ENCODE results near the gene MAU2.

Gene MAU2

DNA sequence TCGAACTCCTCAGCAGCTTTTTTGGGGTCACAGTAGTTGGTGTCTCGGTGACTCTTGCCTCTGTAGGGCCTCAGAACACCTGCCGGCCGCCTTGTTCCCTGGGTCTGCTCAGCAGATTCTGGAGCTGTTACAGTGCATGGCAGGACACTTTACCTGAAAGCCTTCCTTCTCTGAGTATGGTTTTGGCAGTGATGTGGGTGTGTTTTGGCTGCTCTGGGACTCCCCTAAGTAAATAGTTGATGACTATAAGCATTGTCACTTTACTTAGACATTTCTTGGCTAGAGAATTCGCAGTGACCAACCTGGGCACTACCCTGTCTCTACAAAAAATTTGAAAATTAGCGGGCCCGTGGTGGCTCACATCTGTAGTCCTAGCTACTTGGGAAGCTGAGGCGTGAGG is 7.0 kb downstream of the MAU2 start:
- TF ChIP-seq GATA2 (IDR thresholded peaks at IDR 0.05; ENCODE audit: low read depth, low read length) = no peak
- TF ChIP-seq GATA3 (IDR thresholded peaks at IDR 0.05; ENCODE audit: low read depth, low read length) = no peak

DNA sequence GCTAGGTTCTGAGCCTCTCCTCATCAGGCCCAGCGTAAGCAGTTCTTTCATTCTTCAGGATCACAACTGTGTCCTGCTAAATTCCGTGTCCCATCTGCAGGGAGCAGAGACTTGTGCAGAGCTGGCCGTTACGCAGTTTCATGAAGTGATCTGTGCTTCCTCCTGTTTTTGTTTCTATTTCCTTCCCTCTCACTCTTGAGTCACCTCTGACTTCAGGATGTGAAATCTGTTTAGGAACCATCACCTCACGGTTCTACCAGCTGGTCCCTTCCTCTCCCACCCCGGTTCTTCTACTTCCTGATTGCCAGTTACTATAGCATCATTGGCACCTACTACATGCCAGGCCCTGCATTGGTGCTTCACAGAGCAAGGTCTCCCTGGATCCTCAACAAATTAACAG is 8.5 kb downstream of the MAU2 start:
- no peak for TF ChIP-seq GATA2 (IDR thresholded peaks at IDR 0.05; ENCODE audit: low read depth, low read length)
- no peak for TF ChIP-seq GATA3 (IDR thresholded peaks at IDR 0.05; ENCODE audit: low read depth, low read length)

DNA sequence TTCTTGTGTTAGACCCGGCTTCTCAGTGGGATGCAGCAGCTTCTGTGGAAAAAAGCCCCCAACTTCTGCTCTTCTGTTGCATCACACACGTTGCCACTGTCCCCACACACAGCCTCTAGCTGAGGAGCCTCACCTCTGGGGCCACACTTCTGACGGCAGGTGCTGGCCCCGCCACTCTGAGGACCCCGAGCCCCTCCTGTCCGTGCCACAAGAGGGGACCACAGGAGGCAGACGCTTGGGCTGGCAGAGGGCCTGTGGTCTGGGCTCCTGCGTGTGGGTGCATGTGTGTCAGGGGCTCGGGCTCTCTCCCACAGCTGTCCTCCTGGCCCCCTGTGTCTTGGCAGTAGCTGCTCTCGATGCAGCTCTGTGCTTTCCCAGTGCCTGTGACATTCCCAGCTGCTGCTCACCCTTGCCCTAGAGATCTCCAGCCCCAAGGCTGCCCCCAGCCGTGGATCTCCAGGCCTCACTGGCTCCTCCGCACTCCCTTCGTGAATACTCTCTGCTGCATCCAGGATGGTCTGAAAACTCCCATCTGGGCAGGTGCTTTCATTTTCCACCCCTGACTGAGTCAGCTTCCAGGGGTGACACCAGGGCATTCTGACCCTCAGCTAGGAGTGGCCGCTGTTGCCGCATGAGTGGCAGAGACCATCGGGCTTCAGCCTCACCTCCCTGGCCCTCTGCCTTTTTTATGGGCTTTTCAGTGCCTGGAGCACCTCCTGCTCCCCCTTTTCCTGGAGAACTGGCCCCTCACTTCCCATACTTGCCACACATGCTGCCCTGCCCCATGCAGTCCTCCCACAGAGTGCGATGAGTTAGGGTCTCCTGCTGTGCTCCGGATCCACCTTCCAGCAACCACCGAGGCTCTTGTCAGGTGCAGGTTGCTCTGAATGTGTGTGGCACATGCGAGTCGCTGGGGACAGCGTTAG is 13.7 kb downstream of the MAU2 start:
- no peak for TF ChIP-seq GATA3 (IDR thresholded peaks at IDR 0.05; ENCODE audit: low read depth, low read length)
- TF ChIP-seq GATA2 (IDR thresholded peaks at IDR 0.05; ENCODE audit: low read depth, low read length) = no peak

DNA sequence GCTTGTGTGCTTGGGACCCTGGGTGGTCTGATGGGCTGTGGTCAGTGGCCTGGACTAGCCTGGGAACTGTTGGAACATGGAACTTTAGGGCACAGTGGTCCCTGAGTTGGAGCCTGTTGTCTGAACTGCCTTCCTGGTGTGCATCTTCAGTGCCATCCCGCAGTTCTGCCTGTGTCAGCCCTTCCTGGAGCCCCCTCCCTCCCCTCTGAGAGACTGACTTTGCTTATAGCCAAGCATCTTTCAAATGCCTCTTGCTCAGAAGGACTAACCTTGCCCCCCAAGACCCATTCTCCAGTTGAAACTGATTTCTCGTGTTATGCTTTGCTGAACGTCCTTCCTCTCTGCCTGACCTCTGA is 14.3 kb downstream of the MAU2 start:
- TF ChIP-seq GATA3 (IDR thresholded peaks at IDR 0.05; ENCODE audit: low read depth, low read length) (no peak), GATA2 (IDR thresholded peaks at IDR 0.05; ENCODE audit: low read depth, low read length) (no peak)

DNA sequence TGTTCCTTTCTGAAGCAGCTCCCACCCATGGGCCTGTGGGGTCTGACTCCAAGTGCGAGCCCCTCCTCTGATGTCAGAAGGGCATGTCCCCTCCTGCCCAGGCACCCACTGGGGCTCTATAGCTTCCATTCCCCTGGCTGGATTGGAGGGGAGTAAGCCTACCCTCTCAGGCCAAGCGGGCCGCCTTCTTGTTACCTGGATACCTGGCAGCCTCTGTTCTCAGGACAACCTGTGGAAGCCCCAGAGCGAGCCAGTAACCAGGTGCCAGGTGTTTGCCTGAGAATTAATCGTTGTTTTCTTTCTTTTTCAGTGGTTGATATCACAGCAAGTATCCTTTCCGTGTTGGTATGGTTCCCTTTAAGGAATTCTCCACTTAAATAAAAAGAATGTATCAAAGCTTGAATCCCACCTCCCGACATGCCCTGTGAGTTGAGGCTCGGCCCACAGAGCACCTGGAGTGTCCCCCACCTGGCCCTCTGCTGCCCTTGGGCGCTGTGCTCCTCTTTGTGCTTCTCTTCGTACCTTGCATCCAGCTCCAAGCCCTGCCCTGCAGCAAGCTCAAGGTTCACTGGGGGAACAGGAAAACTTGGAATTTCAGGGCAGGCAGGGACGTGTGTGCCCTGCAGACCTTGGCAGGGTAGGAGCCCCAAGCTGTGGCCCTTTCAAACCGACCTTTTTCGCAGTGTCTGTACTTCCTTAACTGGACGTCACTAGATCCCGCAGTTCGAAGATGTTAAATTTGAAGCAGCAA is 15.0 kb downstream of the MAU2 start:
- TF ChIP-seq GATA2 (IDR thresholded peaks at IDR 0.05; ENCODE audit: low read depth, low read length) = no peak
- TF ChIP-seq GATA3 (IDR thresholded peaks at IDR 0.05; ENCODE audit: low read depth, low read length) = no peak

DNA sequence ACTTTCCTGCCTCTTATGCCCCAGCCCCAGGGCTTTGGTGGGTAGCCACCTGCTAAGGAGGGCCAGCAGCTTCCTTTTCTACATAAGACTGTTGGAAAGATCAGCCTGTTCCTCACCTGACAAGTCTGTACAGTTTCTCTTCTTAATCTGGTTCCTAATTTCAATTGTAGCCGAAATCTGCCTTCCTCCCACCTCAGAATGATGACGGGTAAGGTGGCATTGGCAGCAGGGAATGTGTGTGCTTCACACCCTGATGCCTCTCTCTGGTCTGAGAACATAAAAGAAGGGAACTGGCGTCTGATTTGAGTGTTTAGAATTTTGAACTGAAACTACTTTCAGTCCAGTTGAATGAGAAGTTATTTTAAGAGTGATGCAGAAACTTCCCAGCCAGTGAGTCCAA is 16.0 kb downstream of the MAU2 start:
- TF ChIP-seq GATA3 (IDR thresholded peaks at IDR 0.05; ENCODE audit: low read depth, low read length) (no peak), GATA2 (IDR thresholded peaks at IDR 0.05; ENCODE audit: low read depth, low read length) (no peak)

DNA sequence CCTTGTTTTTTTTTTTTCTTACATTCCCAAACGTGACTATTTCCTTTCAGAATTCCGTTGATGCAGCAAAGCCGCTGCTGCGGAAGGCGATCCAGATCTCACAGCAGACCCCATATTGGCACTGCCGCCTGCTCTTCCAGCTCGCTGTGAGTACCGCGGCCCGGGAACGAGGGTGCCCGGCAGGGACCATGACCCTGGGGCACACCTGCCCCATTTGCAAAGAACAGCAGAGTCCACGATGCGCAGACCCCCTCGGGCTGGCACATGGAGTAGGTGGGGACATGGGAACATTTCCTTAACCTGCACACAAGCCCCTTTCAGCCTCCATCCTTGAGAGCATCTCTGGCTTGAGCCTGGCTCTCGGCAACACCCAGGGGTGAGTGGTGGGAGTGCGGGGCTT is 16.5 kb downstream of the MAU2 start:
- TF ChIP-seq GATA2 (IDR thresholded peaks at IDR 0.05; ENCODE audit: low read depth, low read length) = no peak
- TF ChIP-seq GATA3 (IDR thresholded peaks at IDR 0.05; ENCODE audit: low read depth, low read length) = no peak

DNA sequence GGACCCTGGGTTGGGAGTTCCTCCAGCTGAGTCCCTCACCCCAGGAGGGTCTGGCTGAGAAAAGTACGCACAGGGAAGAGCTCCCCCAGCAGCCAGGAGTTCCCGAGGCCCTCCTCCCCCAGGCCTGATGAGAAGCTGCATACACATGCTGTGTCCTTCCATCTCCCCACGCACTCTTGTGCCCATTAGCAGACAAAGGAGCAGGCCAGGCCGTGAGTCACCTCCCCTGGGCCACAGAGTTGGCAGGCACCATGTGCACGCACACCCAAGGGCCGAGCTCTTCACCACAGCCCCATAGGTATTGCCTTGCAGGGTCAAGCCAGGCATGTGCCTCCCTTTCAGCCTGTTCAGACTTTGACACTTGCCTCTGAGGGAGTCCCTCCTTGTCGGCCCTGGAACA is 17.5 kb downstream of the MAU2 start:
- TF ChIP-seq GATA3 (IDR thresholded peaks at IDR 0.05; ENCODE audit: low read depth, low read length) (no peak), GATA2 (IDR thresholded peaks at IDR 0.05; ENCODE audit: low read depth, low read length) (no peak)

DNA sequence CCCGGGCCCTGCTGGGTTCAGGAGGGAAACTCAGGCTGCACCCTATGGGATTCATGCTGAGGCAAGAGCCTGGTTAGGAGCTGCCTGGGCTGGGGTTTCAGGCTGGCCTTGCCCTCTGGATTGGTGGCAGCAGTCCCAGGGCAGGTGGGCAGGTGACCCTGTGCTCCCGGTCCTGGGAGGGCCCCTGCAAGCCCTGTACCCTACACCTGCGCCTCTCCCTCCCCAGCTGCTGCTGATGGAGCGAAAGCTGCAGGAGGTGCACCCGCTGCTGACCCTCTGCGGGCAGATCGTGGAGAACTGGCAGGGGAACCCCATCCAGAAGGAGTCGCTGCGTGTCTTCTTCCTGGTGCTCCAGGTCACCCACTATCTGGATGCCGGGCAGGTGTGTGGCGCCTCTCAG is 20.4 kb downstream of the MAU2 start:
- no peak for TF ChIP-seq GATA3 (IDR thresholded peaks at IDR 0.05; ENCODE audit: low read depth, low read length)
- no peak for TF ChIP-seq GATA2 (IDR thresholded peaks at IDR 0.05; ENCODE audit: low read depth, low read length)

DNA sequence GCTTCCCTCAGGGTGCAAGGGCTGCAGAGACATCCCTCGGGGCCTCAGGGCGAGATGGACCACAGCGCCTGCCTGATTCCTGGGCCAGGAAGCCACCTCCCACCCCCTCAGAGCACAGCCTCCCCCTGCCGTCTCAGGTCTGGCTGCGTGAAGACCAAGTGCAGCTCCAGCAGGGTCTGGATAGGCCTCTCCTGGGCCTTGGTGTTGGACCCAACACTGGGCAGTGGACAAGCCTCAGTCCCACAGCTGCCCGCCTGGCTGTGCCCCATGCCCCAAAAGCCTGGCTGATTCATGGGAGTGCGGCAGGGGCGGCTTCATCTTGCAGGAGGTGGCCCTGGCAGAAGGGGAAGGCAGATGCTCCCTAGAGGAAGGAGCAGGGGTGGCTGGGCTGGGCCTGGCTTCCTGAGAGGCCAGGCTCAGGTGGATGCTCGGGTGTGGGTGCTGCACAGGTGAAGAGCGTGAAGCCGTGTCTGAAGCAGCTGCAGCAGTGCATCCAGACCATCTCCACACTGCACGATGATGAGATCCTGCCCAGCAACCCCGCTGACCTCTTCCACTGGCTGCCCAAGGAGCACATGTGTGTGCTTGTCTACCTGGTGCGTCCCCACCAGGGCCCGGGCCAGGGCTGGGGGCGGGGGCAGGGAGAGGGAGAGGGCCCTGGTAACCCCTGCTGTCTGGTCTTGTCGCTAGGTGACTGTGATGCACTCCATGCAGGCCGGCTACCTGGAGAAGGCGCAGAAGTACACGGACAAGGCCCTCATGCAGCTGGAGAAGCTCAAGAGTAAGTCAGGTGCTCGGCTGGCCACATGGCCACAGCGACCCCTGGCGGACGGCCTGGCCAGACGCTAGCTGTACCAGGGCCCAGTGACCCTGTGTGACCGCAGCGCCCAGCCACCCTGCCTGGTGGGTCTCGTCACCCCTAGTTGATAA is 21.7 kb downstream of the MAU2 start:
- TF ChIP-seq GATA3 (IDR thresholded peaks at IDR 0.05; ENCODE audit: low read depth, low read length) (no peak), GATA2 (IDR thresholded peaks at IDR 0.05; ENCODE audit: low read depth, low read length) (no peak)

DNA sequence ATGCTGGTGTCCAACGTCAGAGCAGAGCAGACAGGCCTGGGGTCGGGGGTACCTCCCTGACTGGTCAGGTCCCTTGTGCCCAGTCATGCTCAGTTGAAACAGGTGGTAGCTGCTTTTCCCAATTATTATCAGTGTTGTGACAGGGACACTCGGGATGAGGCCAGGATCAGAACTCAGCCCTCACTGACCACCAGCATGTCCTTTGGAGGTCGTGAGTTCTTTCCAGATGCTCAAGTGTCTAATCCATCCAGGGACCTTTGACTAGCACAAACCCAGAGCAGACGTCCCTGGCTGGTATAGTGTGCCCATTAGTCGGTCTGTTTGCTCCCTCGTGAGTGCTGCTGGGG is 22.4 kb downstream of the MAU2 start:
- no peak for TF ChIP-seq GATA2 (IDR thresholded peaks at IDR 0.05; ENCODE audit: low read depth, low read length)
- no peak for TF ChIP-seq GATA3 (IDR thresholded peaks at IDR 0.05; ENCODE audit: low read depth, low read length)

DNA sequence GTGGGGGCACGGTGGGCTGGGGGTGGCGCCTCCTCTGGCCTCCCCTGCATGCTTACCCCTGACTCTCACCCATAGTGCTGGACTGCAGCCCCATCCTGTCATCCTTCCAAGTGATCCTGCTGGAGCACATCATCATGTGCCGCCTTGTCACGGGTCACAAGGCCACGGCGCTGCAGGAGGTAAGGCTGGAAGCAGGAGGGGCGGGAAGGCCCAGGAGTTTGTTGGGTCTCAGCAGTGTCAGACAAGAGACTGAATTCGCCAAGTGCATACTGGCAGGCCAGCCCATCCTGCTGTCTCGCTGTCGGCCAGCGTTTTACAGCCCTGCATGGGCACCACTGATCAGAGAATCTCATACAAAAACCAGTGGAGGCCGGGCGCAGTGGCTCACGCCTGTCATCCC is 23.1 kb downstream of the MAU2 start:
- TF ChIP-seq GATA3 (IDR thresholded peaks at IDR 0.05; ENCODE audit: low read depth, low read length) = no peak
- no peak for TF ChIP-seq GATA2 (IDR thresholded peaks at IDR 0.05; ENCODE audit: low read depth, low read length)

DNA sequence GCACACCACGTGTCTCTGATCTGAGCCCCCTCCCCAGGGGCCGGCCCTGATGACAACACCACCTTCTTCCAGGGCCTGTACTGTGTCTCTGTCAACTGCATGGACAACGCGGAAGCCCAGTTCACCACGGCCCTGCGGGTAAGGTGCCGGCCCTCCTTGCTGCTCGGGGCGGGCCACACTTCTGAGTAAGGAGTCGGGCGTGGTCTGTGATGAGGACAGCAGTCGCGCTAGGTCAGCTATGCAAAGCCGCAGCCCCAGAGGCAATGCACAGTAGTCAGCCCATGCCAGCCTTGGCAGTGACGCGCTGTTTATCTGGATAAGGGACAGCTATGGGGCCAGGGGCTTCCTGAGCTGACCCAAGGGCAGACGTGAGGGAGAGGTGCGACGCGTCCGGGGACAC is 24.6 kb downstream of the MAU2 start:
- TF ChIP-seq GATA3 (IDR thresholded peaks at IDR 0.05; ENCODE audit: low read depth, low read length) = no peak
- TF ChIP-seq GATA2 (IDR thresholded peaks at IDR 0.05; ENCODE audit: low read depth, low read length) = no peak

DNA sequence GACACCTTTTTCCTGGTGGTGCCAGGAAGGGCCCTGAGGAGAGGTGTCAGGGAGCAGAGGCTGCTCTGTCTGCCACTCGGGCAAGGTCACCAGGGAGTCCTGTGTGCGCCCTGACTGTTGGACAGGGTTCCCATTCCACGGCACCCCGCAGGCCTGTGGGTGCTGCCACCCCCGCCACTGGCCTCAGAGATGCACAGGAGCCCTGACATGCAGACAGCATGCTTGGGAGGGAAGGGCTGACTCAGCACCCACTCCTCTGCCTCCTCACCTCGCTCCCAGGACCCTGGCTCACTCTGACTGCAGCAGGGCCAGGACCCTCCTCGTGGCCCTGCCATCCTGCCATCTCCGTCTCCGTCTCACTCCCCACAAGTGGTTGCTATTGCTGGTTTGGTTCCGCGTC is 25.3 kb downstream of the MAU2 start:
- TF ChIP-seq GATA2 (IDR thresholded peaks at IDR 0.05; ENCODE audit: low read depth, low read length) (no peak), GATA3 (IDR thresholded peaks at IDR 0.05; ENCODE audit: low read depth, low read length) (no peak)
